ENCODE results near the gene MED1. TPM values are rescaled to one million over a fixed set of nuclear protein-coding genes. Genes with fewer than 3 reads are reported as not detected.
"Not testable (repeated sequence)": the region's sequence is repeated elsewhere in the genome, so short reads cannot be mapped to it uniquely, and the experiment has no call there.

Gene MED1
- total RNA-seq, 1 experiment from 2014 or later: 35.7 TPM

DNA sequence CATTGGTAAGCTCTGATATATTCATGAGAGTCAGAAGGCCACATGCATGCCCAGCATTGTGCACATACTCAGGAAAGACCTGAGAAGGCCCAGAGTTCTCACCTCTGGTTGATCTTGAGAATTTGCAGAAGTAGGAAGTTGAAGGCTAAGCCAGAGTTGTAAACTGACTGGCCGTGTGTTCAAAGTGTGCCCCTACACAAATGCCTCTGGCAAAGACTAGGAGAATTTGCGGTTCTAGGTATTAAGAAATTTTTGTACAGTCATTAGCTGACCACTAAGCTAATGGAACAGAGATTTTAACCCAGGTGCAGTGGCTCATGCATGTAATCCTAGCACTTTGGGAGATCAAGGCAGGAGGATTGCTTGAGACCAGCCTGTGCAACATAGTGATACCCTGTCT lies 74.6 kb downstream of the MED1 start:
- Histone ChIP-seq H3K4me1 (replicated peaks; ENCODE audit: insufficient read depth) (no peaks in the 10 kb centered on the region), H3K4me2 (no peak overlapping the region), H3K79me2 (ENCODE audit: low read depth) (no peaks in the 10 kb centered on the region), H2AFZ (no peak overlapping the region), H3K36me3 (ENCODE audit: low read depth) (no peaks in the 10 kb centered on the region), H3K27me3 (ENCODE audit: insufficient read depth, low read depth) (no peaks in the 10 kb centered on the region), H3F3A (ENCODE audit: insufficient read depth, low read depth) (no peaks in the 10 kb centered on the region), H4K20me1 (ENCODE audit: insufficient read depth) (peaks cover 11% of the 10 kb centered on the region), H3K9me3 (ENCODE audit: insufficient read depth, low read depth) (no peaks in the 10 kb centered on the region), H3K4me3 (no peak overlapping the region), H3K9me2 (ENCODE audit: insufficient read depth) (no peaks in the 10 kb centered on the region), H3K27ac (no peak overlapping the region)
- intact Hi-C loops (cut with micrococcal nuclease; ENCODE audit: unreplicated experiment): no loop called here
- no peak for TF ChIP-seq EZH2 (IDR thresholded peaks at IDR 0.05; ENCODE audit: low read depth)
- TF ChIP-seq, protein P1, sequence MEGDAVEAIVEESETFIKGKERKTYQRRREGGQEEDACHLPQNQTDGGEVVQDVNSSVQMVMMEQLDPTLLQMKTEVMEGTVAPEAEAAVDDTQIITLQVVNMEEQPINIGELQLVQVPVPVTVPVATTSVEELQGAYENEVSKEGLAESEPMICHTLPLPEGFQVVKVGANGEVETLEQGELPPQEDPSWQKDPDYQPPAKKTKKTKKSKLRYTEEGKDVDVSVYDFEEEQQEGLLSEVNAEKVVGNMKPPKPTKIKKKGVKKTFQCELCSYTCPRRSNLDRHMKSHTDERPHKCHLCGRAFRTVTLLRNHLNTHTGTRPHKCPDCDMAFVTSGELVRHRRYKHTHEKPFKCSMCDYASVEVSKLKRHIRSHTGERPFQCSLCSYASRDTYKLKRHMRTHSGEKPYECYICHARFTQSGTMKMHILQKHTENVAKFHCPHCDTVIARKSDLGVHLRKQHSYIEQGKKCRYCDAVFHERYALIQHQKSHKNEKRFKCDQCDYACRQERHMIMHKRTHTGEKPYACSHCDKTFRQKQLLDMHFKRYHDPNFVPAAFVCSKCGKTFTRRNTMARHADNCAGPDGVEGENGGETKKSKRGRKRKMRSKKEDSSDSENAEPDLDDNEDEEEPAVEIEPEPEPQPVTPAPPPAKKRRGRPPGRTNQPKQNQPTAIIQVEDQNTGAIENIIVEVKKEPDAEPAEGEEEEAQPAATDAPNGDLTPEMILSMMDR (conservative IDR thresholded peaks at IDR 0.05): no peak
- POLR2A ChIA-PET (ENCODE audit: unreplicated experiment): no interaction called here
- CTCF ChIA-PET: no interaction called here
- no TSS peak for BruUV-seq (replicated peaks)
- DNase-seq: no peak

DNA sequence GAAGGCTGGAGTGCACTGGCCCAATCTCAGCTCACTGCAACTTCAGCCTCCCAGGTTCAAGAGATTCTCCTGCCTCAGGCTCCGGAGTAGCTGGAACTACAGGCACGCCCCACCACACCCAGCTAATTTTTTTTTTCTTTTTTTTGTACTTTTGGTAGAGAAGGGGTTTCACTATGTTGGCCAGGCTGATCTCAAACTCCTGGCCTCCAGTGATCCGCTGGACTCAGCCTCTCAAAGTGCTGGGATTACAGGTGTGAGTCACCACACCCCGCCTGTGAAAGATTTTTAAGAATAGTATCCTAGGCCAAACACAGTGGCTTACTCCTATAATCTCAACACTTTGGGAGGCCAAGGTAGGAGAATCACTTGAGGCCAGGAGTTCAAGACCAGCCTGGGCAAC lies 83.3 kb downstream of the MED1 start:
- H3K79me2 ChIP-seq (ENCODE audit: low read depth); intact Hi-C loops (cut with micrococcal nuclease; ENCODE audit: unreplicated experiment); H3K4me1 ChIP-seq (replicated peaks; ENCODE audit: insufficient read depth); H4K20me1 ChIP-seq (ENCODE audit: insufficient read depth); H3K9me3 ChIP-seq (ENCODE audit: insufficient read depth, low read depth); CTCF ChIA-PET; H3F3A ChIP-seq (ENCODE audit: insufficient read depth, low read depth); DNase-seq; H3K4me2 ChIP-seq; H3K9me2 ChIP-seq (ENCODE audit: insufficient read depth); H3K36me3 ChIP-seq (ENCODE audit: low read depth); H3K27ac ChIP-seq; H3K27me3 ChIP-seq (ENCODE audit: insufficient read depth, low read depth); H3K4me3 ChIP-seq; H2AFZ ChIP-seq; BruUV-seq (replicated peaks): not testable (repeated sequence)
- POLR2A ChIA-PET (ENCODE audit: unreplicated experiment): interaction anchor here (0.7 kb wide), 1 partner anchor 505 kb away, joined by 11 read pairs; no protein-coding TSS in a partner anchor

DNA sequence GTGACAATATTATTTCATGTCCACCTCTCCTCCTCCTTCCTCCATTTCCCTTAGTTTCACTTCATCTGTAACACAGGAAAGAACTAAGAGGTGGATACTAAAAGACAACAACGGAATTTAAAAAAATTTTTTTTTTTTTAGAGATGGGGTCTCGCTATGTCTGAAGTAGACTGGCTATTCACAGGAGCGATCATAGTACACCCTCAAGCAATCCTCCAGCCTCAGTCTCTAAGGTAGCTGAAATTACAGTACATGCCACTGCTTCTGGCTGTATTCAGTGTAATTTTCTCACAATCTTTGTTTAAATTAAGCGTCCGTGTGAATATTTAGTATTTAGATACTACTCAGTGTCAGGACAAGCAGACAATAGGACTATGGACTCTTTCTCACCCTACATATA lies 85.2 kb downstream of the MED1 start:
- Histone ChIP-seq H3K27ac (no peak overlapping the region), H3K9me3 (ENCODE audit: insufficient read depth, low read depth) (no peaks in the 10 kb centered on the region), H3F3A (ENCODE audit: insufficient read depth, low read depth) (peaks cover 5% of the 10 kb centered on the region; the same call in 1 of the 2 replicates), H3K4me3 (no peak overlapping the region), H3K27me3 (ENCODE audit: insufficient read depth, low read depth) (no peaks in the 10 kb centered on the region), H3K79me2 (ENCODE audit: low read depth) (no peaks in the 10 kb centered on the region), H3K9me2 (ENCODE audit: insufficient read depth) (no peaks in the 10 kb centered on the region), H3K4me1 (replicated peaks; ENCODE audit: insufficient read depth) (no peaks in the 10 kb centered on the region), H4K20me1 (ENCODE audit: insufficient read depth) (no peaks in the 10 kb centered on the region; the same call in none of the 2 replicates), H2AFZ (no peak overlapping the region), H3K36me3 (ENCODE audit: low read depth) (no peaks in the 10 kb centered on the region), H3K4me2 (no peak overlapping the region)
- DNase-seq: no peak
- ChIA-PET POLR2A (ENCODE audit: unreplicated experiment) (no interaction called here), CTCF (no interaction called here)
- intact Hi-C loops (cut with micrococcal nuclease; ENCODE audit: unreplicated experiment): no loop called here
- TF ChIP-seq, protein P1 (conservative IDR thresholded peaks at IDR 0.05): no peak
- TF ChIP-seq EZH2 (IDR thresholded peaks at IDR 0.05; ENCODE audit: low read depth): no peak
- no TSS peak for BruUV-seq (replicated peaks)

DNA sequence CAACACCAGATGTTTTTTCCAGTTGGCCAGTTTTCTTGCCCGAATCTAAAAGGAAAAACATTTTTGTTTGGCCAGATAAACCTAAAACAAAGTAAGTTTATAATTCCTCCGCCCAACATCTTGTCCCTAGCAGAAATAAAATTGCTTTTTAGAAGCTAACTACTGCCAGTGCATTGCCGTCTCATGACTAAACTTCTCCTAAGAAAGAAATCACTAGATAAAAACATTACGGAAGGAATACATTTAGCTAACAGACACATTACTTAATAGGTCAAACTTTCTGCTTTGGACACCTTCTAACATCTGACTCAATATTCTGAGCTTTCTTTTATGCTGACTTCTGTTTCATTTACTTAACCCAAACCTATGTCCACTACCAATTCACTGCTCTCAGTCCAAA lies 85.8 kb downstream of the MED1 start:
- CTCF ChIA-PET: no interaction called here
- H3K27ac ChIP-seq: no peak overlapping the region; the same call in 1 of the 2 replicates
- no peak overlapping the region for H3K4me3 ChIP-seq

More for the DNA sequence above, 85.8 kb downstream of the MED1 start:
- H3K9me3 ChIP-seq (ENCODE audit: insufficient read depth, low read depth): no peaks in the 10 kb centered on the region
- TF ChIP-seq EZH2 (IDR thresholded peaks at IDR 0.05; ENCODE audit: low read depth): no peak
- TF ChIP-seq, protein P1 (conservative IDR thresholded peaks at IDR 0.05): no peak
- POLR2A ChIA-PET (ENCODE audit: unreplicated experiment): no interaction called here
- no peaks in the 10 kb centered on the region for H3K27me3 ChIP-seq (ENCODE audit: insufficient read depth, low read depth)
- H4K20me1 ChIP-seq (ENCODE audit: insufficient read depth): no peaks in the 10 kb centered on the region; the same call in none of the 2 replicates
- H3F3A ChIP-seq (ENCODE audit: insufficient read depth, low read depth): peaks cover 5% of the 10 kb centered on the region; the same call in 1 of the 2 replicates
- no peak overlapping the region for H3K4me2 ChIP-seq
- BruUV-seq (replicated peaks): no TSS peak
- H3K36me3 ChIP-seq (ENCODE audit: low read depth): no peaks in the 10 kb centered on the region
- no peaks in the 10 kb centered on the region for H3K4me1 ChIP-seq (replicated peaks; ENCODE audit: insufficient read depth)
- H2AFZ ChIP-seq: no peak overlapping the region
- no peaks in the 10 kb centered on the region for H3K9me2 ChIP-seq (ENCODE audit: insufficient read depth)
- intact Hi-C loops (cut with micrococcal nuclease; ENCODE audit: unreplicated experiment): no loop called here
- DNase-seq: no peak
- no peaks in the 10 kb centered on the region for H3K79me2 ChIP-seq (ENCODE audit: low read depth)
